GM06990 (cell line): ENCODE data around the gene PLS3.

ENCODE experiments used
- DNase-seq: peaks from one replicate; pipeline ENCODE4 v3.0.0-alpha.2; 2011; ENCODE audit not compliant: insufficient read length; ENCODE audit errors: extremely low read depth
- H3K27me3 ChIP-seq: replicated peaks from 2 replicates; pipeline ENCODE4 v1.6.0; 2011; ENCODE audit warnings: low read length; ENCODE audit not compliant: control insufficient read depth, insufficient read depth
- H3K36me3 ChIP-seq: 2 replicates; pipeline ENCODE4 v1.5.1; 2011; ENCODE audit warnings: low read length; ENCODE audit not compliant: control insufficient read depth, insufficient read depth
- H3K4me3 ChIP-seq: replicated peaks from 2 replicates; pipeline ENCODE4 v1.5.1; 2011; ENCODE audit warnings: low read depth, mild to moderate bottlenecking, control low read depth, low read length
- TF ChIP-seq, protein P1 (sequence below): IDR thresholded peaks from 2 replicates; pipeline ENCODE4 v1.5.1; 2011; ENCODE audit warnings: low read length, control low read depth, mild to moderate bottlenecking, inconsistent platforms; ENCODE audit not compliant: insufficient read depth, poor library complexity, severe bottlenecking

The PLS3 gene

DNA sequence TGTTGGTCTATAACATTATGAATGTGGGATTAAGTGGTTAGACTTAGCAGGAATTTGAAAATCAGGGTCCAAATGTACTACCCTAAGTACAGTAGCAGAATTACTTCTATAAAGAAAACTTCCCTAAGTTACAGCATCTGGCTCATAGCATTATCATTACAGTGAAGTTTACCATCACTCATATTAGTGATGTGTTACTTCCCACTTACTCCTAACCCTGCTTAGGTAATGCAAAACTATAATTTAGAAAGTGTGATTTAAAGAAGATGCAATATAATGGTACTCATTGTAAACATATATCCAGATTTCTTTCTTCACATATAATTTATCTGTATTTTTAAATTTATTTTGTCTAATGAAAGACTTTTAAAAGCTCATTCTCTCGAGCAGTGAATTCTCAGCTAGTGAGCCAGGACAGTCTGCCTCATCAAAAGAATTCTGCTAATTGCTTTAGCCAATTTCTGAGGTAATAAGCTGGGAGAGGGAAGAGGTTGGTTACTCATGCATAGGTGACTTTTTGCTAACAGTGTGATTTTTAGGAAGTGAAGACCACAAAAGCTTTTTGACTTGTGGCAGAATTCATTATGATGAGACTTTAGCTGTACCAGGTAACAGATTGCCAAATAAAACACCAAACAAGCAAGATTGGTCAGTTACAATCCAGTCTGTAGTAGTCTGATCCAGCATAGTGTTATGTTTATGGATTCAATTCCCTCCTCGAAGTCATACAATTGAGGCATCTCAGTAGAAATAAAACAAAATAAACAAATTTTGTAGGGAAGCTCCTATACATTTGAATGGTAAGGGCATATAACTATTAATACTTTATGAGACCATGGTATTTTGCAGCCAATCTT, 21.0 kb downstream of the PLS3 start:
- TF ChIP-seq, protein P1, sequence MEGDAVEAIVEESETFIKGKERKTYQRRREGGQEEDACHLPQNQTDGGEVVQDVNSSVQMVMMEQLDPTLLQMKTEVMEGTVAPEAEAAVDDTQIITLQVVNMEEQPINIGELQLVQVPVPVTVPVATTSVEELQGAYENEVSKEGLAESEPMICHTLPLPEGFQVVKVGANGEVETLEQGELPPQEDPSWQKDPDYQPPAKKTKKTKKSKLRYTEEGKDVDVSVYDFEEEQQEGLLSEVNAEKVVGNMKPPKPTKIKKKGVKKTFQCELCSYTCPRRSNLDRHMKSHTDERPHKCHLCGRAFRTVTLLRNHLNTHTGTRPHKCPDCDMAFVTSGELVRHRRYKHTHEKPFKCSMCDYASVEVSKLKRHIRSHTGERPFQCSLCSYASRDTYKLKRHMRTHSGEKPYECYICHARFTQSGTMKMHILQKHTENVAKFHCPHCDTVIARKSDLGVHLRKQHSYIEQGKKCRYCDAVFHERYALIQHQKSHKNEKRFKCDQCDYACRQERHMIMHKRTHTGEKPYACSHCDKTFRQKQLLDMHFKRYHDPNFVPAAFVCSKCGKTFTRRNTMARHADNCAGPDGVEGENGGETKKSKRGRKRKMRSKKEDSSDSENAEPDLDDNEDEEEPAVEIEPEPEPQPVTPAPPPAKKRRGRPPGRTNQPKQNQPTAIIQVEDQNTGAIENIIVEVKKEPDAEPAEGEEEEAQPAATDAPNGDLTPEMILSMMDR = no peak
- H3K36me3 ChIP-seq = no peaks in the 10 kb centered on the region
- no peaks in the 10 kb centered on the region for H3K27me3 ChIP-seq
- H3K4me3 ChIP-seq = no peak overlapping the region
- no peak for DNase-seq

DNA sequence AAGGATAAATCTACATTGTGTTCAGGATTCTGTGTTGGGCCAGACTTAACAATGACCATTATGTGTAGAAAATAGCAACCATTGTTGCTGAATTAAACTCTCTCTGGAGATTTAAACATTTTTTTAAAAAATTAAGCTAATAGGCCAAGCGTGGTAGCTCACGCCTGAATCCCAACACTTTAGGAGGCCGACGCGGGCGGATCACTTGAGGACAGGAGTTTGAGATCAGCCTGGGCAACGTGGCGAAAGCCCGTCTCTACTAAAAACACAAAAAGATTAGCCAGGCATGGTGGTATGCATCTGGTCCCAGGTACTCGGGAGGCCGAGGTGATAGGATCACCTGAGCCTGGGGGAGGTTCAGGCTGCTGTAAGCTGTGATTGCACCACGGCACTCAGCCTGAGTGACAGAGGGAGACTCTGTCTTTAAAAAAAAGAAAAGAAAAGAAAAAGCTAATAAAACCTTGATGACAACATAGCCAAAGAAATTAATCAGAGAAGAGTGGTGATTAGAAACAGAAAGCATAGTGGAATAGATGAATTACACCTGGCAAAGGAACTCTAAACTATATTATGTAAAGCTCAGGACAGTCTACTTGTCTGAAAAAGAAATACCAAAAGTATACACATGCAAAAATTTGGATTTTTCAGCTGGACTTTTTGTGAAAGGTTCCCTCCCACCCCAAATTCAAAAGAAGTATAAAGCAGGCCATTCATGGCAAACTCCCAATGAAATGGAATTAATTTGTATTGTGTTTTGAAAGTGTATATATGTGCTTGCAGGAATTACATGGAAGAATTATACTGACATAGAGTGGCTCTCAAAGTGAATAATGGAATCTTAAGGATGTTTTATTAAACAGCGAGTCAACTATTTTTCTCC, 21.9 kb downstream of the PLS3 start:
- H3K27me3 ChIP-seq = no peaks in the 10 kb centered on the region
- no peak for DNase-seq
- TF ChIP-seq, protein P1 = no peak
- no peaks in the 10 kb centered on the region for H3K36me3 ChIP-seq
- no peak overlapping the region for H3K4me3 ChIP-seq

DNA sequence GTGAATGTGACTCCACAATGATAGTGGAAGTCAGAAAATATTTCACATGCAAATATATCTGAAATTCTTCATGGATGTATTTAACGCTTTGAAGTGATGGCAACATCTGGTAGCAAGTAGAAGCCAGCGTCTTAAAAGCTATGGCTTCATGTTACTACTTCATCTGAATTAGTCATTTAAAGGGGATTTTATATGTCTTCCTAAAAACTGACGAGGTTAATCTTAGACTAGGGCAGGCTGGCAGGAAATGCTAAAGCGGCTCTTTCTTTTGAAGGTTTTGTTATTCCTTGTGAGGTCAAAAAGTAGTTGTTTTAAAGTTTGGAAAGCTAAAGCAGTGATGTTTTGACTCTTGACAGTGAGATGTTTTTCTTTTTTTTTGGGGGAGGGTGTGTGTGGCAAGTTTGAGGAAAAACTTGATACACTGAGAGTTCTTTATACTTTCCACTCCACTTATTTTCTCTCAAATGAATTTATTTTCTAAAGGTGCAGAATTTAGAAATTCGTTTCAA, 22.6 kb downstream of the PLS3 start:
- TF ChIP-seq, protein P1 = no peak
- Histone ChIP-seq H3K27me3 (no peaks in the 10 kb centered on the region), H3K4me3 (no peak overlapping the region), H3K36me3 (no peaks in the 10 kb centered on the region)
- DNase-seq = no peak

DNA sequence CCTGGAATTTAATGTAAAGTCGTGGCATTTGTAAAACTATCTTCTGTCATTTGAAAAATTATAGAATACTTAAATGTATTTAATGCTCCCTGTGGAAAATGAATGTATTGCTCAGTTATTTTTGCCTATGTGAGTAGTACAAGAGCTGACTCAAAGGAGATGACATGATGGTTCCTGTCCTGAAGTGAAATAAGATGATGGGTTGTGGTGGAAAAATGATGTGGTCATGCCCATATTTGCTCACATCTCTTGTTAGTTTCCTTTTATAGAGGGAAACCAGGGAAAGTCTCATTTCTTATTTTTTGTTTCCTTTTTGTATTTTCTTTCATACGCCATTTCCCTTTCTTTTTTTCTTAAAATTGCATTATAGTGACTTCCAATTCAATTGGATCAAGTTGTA, 23.7 kb downstream of the PLS3 start:
- Histone ChIP-seq H3K4me3 (no peak overlapping the region), H3K36me3 (no peaks in the 10 kb centered on the region), H3K27me3 (no peaks in the 10 kb centered on the region)
- DNase-seq = no peak
- TF ChIP-seq, protein P1 = no peak

DNA sequence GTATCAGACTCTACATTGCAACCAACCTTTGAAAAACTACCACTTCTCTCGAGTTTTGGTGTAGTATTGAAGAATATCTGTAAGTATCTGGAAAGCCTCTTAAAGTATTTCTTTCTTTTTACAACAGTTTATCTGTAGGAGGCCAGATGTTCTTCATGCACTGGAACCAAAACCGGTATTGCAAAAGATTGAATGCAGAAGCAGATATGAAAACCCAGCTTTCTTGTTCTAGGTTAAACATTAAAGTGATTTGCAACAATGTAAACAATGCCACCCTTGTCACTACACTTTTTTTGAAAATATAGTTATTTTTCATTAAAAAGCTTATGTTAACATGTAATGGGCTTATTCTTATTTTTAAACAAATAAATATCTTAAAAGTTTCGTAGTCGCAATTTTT, 27.2 kb downstream of the PLS3 start:
- no peaks in the 10 kb centered on the region for H3K36me3 ChIP-seq
- no peak overlapping the region for H3K4me3 ChIP-seq
- H3K27me3 ChIP-seq = no peaks in the 10 kb centered on the region
- TF ChIP-seq, protein P1 = no peak
- DNase-seq = no peak
